ENCODE data around the gene PTPMT1.
"Not testable (repeated sequence)": the region's sequence is repeated elsewhere in the genome, so short reads cannot be mapped to it uniquely, and the experiment has no call there.

PTPMT1 gene

GRCh38 chr11:47565340-47566148 lies at the start of gene PTPMT1:
TSS of gene PTPMT1 (plus strand) at chr11:47565599. CDS start at chr11:47565623, 24 bp downstream.
- peak; percentile 49 to 54 (median 51) for DNase-seq (ENCODE audit: low read depth in 2 of 3, low spot score in 2 of 3)

GRCh38 chr11:47516155-47516554 lies 49.2 kb upstream of the PTPMT1 start:
- no peak for DNase-seq (ENCODE audit: low read depth in 2 of 3, low spot score in 2 of 3)

DNA sequence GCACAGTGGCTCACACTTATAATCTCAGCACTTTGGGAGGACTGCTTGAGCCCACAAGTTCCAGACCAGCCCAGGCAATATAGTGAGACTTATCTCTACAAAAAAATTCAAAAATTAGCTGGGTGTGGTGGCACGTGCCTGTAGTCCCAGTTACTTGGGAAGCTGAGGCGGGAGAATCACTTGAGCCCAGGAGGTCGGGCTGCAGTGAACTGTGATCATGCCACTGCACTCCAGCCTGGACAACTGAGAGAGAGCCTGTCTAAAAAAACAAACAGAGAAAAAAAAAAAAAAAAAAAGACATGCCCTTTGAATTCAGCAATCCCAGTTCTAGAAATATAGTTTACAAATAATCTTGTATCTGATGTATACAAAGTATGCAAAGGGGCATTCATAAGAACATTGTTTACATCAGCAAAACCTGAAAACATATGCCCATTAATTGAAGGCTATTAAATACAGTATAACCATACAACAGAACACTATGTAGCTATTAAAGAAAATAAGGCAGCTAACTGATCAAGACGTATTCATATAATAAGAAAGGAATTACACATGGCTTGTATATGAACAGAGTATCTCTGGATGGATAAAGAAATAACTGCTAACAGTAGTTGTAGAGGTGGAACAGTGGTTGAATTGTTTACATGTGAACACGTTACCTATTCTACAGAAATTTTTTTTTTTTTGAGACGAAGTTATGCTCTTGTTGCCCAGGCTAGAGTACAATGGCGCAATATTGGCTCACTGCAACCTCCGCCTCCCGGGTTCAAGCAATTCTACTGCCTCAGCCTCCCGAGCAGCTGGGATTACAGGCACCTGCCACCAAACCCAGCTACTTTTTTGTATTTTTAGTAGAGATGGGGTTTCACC lies 48.2 kb upstream of the PTPMT1 start:
- no peak for DNase-seq (ENCODE audit: low read depth in 2 of 3, low spot score in 2 of 3)

DNA sequence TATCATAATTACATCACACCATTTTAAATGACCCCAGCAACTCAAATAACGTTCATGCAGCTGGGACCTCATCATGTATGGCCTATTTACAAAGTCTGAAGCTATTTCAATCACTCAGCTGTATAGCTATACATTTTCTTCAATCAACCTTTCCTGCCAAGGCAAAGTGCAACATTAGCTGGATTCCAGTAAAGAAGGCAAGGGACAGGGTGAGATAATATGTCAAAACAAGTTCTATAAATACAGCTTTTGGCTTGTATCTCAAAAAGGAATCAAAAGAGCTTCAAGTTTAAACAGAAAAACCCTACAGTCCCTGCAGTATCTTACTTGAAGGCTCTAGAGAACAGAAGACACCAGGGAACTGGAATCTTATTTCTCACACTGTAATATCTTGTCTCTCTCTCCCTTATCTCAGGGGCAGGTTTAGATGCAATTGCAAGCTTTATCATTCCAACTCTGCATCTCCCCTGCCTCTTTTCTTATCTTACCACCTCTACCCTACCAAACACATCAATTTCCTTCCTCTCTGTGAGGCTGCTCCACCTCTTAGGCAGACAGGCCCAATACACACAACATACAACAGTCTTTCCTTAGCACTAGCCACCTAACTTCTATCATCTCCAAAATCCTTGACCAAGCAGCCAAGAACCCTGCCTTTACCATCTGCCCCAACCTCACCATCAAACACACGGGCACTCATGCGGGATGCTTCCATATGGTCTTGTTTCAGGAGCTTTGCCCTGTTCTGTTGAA lies 47.0 kb upstream of the PTPMT1 start:
- DNase-seq (ENCODE audit: low read depth in 2 of 3, low spot score in 2 of 3) = no peak

DNA sequence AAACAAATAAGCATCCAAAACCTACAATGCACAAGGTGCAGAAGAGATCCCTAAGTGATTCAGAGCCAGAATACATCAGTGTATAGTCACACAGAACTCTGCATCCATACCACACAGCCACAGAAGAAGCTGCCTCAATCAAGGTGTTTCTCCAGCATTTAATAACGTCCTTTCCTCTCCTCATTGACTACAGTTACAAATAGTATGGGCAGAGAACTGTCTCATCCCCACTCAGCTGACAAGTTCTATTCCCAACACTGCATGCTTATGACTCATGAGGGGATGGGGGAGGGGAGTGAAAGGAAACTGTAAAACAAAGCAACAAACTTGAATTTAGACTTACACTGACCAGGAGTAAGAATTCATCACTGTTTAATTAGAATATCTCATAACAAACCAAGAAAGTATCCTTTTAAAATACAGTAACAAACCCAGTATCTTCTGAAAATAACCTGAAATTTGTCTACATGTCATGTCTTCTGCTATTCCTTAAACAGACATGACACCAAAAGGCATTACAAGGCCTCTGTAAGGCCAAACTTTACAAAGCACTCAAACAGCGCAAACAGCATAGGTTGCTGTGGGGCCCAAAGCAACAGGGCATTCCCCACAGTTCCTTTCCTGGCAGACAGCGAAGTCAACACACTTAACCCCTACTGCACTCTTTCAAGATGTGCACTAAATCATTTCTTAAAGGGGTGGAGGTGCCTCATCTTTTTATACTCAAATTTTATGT lies 41.7 kb upstream of the PTPMT1 start:
- DNase-seq (ENCODE audit: low read depth in 2 of 3, low spot score in 2 of 3) = no peak

DNA sequence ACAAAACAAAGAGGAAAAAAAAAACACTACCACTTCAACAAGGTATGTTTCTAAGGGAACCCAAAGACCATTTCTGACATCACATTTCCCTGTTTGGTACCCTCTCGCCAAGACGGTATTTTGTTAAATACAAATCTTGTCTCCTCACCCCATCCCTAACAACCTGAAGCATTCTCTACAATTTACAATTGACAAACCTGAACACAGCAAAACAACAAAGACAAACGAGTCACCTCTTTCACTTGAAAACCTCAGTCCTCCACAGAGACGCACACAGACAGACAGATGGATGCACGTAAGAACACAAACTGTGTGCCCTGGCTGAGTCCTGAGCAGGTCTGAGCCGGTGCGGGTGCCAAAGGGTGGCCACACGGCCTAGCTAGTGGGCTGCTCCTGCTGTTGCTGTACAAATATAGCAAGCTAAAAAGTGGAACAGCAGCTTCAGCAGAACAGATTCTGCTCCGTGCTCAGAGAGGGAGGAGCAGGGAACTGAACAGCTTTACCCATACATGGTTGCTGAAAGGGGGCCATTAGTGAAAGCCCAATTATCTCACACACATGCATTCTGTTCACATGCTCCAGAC lies 41.0 kb upstream of the PTPMT1 start:
- no peak for DNase-seq (ENCODE audit: low read depth in 2 of 3, low spot score in 2 of 3)

DNA sequence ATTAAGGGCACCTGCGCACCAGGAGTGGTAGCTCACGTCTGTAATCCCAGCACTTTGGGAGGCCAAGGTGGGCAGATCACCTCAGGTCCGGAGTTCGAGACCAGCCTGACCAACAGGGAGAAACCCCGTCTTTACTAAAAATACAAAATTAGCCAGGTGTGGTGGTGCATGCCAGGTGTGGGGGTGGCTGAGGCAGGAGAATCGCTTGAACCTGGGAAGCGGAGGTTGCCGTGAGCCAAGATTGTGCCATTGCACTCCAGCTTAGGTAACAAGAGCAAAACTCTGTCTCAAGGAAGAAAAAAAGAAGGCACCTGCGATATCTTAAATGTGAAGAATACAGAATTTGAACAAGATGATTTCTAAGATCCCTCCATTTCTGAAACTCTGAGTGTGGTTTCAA lies 39.4 kb upstream of the PTPMT1 start:
- DNase-seq (ENCODE audit: low read depth in 2 of 3, low spot score in 2 of 3) = not testable (repeated sequence)

DNA sequence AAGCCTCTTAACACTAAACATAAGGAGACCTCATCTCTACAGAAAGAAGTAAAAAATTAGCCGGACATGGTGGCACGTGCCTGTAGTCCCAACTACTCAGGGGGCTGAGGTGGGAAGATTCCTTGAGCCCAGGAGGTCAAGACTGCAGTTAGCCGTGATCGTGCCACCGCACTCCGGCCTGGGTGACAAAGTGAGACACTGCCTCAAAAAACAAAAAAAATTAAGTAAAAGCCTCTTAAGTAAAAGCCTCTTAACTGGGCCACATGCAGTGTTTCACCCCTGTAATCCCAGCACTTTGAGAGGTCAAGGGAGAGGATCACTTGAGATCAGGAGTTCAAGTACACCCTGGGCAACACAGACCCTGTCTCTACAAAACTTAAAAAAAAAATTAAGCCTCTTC lies 38.2 kb upstream of the PTPMT1 start:
- no peak for DNase-seq (ENCODE audit: low read depth in 2 of 3, low spot score in 2 of 3)

- DNase-seq (ENCODE audit: low read depth in 2 of 3, low spot score in 2 of 3) = no peak
Observed at GRCh38 chr11:47529951-47530350, 35.4 kb upstream of the PTPMT1 start.

DNA sequence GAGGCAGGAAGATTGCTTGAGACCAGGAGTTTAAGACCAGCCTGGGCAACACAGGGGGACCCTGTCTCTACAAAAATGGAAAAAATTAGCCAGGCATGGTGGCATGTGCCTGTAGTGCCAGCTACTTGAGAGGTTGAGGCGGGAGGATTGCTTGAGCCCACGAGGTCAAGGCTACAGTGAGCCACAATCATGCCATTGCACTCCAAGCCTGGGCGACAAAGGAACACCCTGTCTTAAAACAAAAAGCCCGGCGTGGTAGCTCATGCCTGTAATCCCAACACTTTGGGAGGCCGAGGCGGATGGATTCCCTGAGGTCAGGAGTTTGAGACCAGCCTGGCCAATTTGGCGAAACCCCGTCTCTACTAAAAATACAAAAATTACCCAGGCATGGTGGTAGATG lies 34.7 kb upstream of the PTPMT1 start:
- not testable (repeated sequence) for DNase-seq (ENCODE audit: low read depth in 2 of 3, low spot score in 2 of 3)

GRCh38 chr11:47531666-47532065 lies 33.7 kb upstream of the PTPMT1 start:
- DNase-seq (ENCODE audit: low read depth in 2 of 3, low spot score in 2 of 3) = no peak

DNA sequence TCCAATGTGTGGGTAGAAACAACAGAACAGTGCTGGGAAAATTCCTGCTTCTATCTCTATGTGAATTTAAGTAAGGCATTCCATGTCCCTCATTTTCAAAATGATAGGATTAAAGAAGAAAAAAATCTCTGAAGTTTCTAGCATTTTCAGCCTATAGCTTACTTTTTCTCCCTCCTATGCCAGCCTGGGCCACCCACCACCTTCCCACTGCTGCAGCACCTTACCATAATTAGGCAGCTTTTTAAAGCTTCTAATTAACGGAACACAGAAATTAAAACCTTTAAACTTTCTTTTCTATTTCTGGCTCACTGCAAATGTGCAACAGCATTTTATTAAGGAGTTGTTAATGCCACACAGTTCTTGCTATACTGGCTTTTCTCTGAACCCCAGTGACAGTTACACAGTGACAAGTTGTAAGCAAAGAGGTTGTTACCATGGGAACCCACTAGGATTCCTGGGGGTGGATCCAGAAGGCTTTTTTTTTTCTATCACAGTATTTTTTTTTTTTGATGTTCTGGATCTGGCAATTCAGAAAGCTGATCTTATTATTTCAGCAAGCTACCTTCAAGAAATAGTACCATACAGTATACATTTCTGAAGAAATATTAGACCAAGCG lies 32.7 kb upstream of the PTPMT1 start:
- DNase-seq (ENCODE audit: low read depth in 2 of 3, low spot score in 2 of 3) = no peak

- DNase-seq (ENCODE audit: low read depth in 2 of 3, low spot score in 2 of 3) = no peak
Observed at GRCh38 chr11:47533690-47534151, 31.7 kb upstream of the PTPMT1 start.

GRCh38 chr11:47534704-47535251 lies 30.6 kb upstream of the PTPMT1 start:
- no peak for DNase-seq (ENCODE audit: low read depth in 2 of 3, low spot score in 2 of 3)

GRCh38 chr11:47536915-47537314 lies 28.5 kb upstream of the PTPMT1 start:
- DNase-seq (ENCODE audit: low read depth in 2 of 3, low spot score in 2 of 3) = no peak

DNA sequence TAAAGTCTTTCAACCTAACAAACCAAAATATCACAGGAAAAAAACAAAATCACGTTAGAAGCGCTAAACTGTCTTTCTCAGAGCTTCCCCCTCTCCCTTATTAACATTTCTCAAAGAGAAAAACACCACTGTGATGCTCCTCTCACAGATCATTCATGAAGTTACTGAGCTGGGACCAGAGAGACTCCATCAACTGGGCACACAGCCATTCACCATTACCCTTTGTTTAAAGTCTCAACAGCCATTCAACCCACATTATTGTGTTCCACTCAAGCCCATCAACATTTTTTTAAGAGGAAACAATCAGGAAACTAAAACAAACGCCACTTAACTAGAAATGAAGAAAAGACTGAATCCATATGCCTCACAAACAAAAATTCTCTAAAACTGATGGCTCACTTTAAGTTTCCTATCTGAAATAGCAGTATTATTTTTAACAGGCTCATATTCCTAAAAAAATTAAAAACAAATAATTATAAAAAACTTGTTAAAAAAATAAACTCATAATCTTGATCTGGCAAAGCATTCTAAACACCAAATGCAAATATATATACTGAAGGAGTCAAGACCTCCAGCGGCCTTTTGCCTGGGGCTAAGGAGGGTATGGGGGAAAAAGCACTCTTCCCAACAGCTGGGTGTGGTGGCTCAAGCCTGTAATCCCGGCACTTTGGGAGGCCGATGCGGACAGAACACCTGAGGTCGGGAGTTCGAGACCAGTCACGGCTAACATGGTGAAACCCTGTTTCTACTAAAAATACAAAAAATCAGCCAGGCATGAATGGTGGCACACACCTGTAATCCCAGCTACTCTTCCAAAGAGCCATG lies 26.4 kb upstream of the PTPMT1 start:
- no peak for DNase-seq (ENCODE audit: low read depth in 2 of 3, low spot score in 2 of 3)

GRCh38 chr11:47539681-47540039 lies 25.7 kb upstream of the PTPMT1 start:
- no peak for DNase-seq (ENCODE audit: low read depth in 2 of 3, low spot score in 2 of 3)

DNA sequence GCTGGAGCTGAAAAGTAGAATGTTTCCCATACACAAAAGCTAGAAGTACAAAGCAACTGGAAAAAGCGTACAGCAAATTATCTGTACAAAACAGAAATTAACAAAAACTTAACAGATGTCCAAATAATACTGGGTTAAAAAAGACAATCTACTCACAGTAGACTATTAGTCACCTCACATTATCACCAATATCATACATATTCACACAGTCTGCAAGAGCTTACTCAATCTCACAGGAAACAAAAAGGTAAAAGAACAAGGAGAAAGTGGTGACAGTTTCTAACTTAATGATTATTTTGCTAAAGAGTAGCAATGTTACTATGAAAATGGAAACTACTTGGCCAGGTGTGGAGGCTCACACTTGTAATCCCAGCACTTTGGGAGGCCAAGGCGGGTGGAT lies 24.3 kb upstream of the PTPMT1 start:
- DNase-seq (ENCODE audit: low read depth in 2 of 3, low spot score in 2 of 3) = no peak

DNA sequence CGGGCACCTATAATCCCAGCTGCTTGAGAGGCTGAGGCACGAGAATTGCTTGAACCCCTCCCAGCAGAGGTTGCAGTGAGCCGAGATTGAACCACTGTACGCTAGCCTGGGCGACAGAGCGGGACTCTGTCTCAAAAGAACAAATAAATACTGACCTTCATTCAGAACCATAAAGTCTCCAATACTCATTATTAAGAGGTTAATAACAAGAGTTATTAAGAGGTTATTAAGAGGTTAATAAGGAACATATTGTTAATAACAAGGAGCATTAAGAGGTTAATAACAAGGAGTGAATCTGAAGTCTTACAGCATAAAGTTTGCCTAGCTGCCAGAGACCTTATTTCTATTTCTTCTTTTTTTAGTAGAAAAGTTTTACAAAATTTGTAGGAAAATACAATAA lies 20.1 kb upstream of the PTPMT1 start:
- no peak for DNase-seq (ENCODE audit: low read depth in 2 of 3, low spot score in 2 of 3)

All from activated CD8-positive, alpha-beta memory T cell treated with anti-CD3 and anti-CD28 coated beads for 48 hours (primary cell).